DOHH2 (cell line): ENCODE measurements around the gene CEACAM6.
"Not testable (repeated sequence)": the region's sequence is repeated elsewhere in the genome, so short reads cannot be mapped to it uniquely, and the experiment has no call there.

Source experiments
- H3F3A ChIP-seq: fragments of 200-600 bp; sonication (generic), shearing (Covaris generic); 2 replicates; pipeline ENCODE4 v1.6.0; 2016; ENCODE audit warnings: antibody characterized with exemption, mild to moderate bottlenecking; ENCODE audit not compliant: control insufficient read depth, insufficient read depth
- H3K27ac ChIP-seq: fragments of 200-600 bp; sonication (generic); 2 replicates; pipeline ENCODE4 v1.5.1; 2014; ENCODE audit warnings: low read depth, mild to moderate bottlenecking, low read length, moderate library complexity
- H3K27me3 ChIP-seq: fragments of 200-600 bp; sonication (generic); 2 replicates; pipeline ENCODE4 v1.6.1; 2014; ENCODE audit warnings: mild to moderate bottlenecking, low read length, mixed read lengths; ENCODE audit not compliant: control insufficient read depth
- H3K36me3 ChIP-seq: fragments of 200-600 bp; sonication (generic); 2 replicates; pipeline ENCODE4 v1.6.1; 2014; ENCODE audit warnings: mild to moderate bottlenecking, low read length, moderate library complexity, mixed read lengths; ENCODE audit not compliant: control insufficient read depth
- H3K4me1 ChIP-seq: fragments of 200-600 bp; sonication (generic); 2 replicates; pipeline ENCODE4 v1.6.1; 2014; ENCODE audit warnings: mild to moderate bottlenecking, low read length, mixed read lengths; ENCODE audit not compliant: control insufficient read depth
- H3K4me2 ChIP-seq: fragments of 200-600 bp; sonication (generic); 2 replicates; pipeline ENCODE4 v1.6.0; 2014; ENCODE audit warnings: mild to moderate bottlenecking, low read length, moderate library complexity
- H3K4me3 ChIP-seq: fragments of 200-600 bp; sonication (generic); 2 replicates; pipeline ENCODE4 v1.5.1; 2014; ENCODE audit warnings: mild to moderate bottlenecking, low read length, mixed read lengths
- H3K79me2 ChIP-seq: fragments of 200-600 bp; sonication (generic); 2 replicates; pipeline ENCODE4 v1.6.1; 2014; ENCODE audit warnings: mild to moderate bottlenecking, low read length, mixed read lengths; ENCODE audit not compliant: control insufficient read depth
- H3K9me2 ChIP-seq: fragments of 200-600 bp; sonication (generic); replicated peaks from 2 replicates; pipeline ENCODE4 v1.6.1; 2014; ENCODE audit warnings: mild to moderate bottlenecking, low read length, mixed read lengths; ENCODE audit not compliant: control insufficient read depth
- H3K9me3 ChIP-seq: fragments of 200-600 bp; sonication (generic); 2 replicates; pipeline ENCODE4 v1.6.1; 2014; ENCODE audit warnings: antibody characterized with exemption, low read length, mixed read lengths; ENCODE audit not compliant: control insufficient read depth, insufficient read depth
- H4K20me1 ChIP-seq: fragments of 200-600 bp; sonication (generic); 2 replicates; pipeline ENCODE4 v1.6.0; 2014; ENCODE audit warnings: low read depth, mild to moderate bottlenecking, antibody characterized with exemption, low read length, moderate library complexity; ENCODE audit not compliant: control insufficient read depth, insufficient read depth
- EZH2phosphoT487 ChIP-seq: fragments of 200-600 bp; sonication (generic); IDR thresholded peaks from 2 replicates; pipeline ENCODE4 v1.6.1; 2017; ENCODE audit warnings: borderline replicate concordance, mild to moderate bottlenecking, antibody characterized with exemption, low read length, moderate library complexity, mixed read lengths
- TF ChIP-seq, protein P1 (sequence below): fragments of 200-600 bp; sonication (generic); IDR thresholded peaks from one replicate; pipeline ENCODE4 v1.5.1; 2014; ENCODE audit warnings: antibody characterized with exemption, mild to moderate bottlenecking, low read depth, low read length; ENCODE audit not compliant: poor library complexity, severe bottlenecking

CEACAM6 gene

DNA sequence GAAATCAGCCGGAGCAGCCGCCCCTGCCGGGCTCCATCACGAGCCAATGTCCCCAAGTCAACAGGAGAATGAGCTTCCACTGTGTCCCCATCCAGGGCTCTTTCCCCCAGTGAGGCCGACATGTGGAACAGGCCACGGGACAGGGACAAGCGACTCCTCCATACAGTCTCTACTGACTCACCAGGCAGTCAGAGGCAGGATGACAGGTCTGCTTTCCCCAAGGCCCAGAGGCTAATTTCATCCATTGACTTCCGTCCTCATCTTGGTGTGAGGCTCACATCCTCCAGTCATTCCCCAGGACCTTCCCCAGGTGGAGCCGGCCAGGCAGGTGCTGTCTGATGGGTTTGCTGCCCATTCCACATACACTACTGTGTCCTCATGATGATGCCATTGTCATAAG, 3.5 kb downstream of the CEACAM6 start:
- Histone ChIP-seq H4K20me1 (no peaks in the 10 kb centered on the region), H3K36me3 (no peaks in the 10 kb centered on the region), H3K4me2 (no peak overlapping the region), H3K9me2 (no peaks in the 10 kb centered on the region), H3K79me2 (no peaks in the 10 kb centered on the region), H3K9me3 (no peaks in the 10 kb centered on the region), H3K4me1 (no peaks in the 10 kb centered on the region), H3K27me3 (peaks cover 21% of the 10 kb centered on the region), H3F3A (no peaks in the 10 kb centered on the region), H3K4me3 (no peak overlapping the region), H3K27ac (no peak overlapping the region)
- no peak for TF ChIP-seq EZH2phosphoT487
- TF ChIP-seq, protein P1, sequence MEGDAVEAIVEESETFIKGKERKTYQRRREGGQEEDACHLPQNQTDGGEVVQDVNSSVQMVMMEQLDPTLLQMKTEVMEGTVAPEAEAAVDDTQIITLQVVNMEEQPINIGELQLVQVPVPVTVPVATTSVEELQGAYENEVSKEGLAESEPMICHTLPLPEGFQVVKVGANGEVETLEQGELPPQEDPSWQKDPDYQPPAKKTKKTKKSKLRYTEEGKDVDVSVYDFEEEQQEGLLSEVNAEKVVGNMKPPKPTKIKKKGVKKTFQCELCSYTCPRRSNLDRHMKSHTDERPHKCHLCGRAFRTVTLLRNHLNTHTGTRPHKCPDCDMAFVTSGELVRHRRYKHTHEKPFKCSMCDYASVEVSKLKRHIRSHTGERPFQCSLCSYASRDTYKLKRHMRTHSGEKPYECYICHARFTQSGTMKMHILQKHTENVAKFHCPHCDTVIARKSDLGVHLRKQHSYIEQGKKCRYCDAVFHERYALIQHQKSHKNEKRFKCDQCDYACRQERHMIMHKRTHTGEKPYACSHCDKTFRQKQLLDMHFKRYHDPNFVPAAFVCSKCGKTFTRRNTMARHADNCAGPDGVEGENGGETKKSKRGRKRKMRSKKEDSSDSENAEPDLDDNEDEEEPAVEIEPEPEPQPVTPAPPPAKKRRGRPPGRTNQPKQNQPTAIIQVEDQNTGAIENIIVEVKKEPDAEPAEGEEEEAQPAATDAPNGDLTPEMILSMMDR, result no peak

DNA sequence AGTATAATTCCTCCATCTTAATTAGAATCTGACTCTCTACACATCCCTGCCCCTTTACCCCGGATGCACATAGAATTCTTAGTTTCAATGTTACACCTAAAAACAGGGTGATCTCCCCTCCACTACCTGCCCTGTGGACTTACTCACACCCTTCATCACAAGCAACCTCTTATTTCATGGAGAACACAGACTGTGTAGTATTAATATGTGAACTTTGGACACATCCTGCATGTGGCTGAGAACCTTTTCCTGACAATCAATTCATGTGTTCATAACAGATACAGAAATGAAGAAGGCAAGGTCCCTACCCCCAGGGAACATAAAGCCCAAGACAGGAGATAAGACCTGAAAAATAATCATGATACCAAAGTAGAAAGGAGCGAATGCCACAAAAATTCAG, 11.8 kb downstream of the CEACAM6 start:
- no peaks in the 10 kb centered on the region for H3F3A ChIP-seq
- no peaks in the 10 kb centered on the region for H3K9me2 ChIP-seq
- TF ChIP-seq, protein P1, result no peak
- TF ChIP-seq EZH2phosphoT487, result no peak
- H3K4me3 ChIP-seq, result no peak overlapping the region
- H3K4me2 ChIP-seq, result no peak overlapping the region
- peaks cover 30% of the 10 kb centered on the region for H3K27me3 ChIP-seq
- no peaks in the 10 kb centered on the region for H3K36me3 ChIP-seq
- H3K27ac ChIP-seq, result no peak overlapping the region
- no peaks in the 10 kb centered on the region for H3K9me3 ChIP-seq
- no peaks in the 10 kb centered on the region for H3K79me2 ChIP-seq
- no peaks in the 10 kb centered on the region for H3K4me1 ChIP-seq
- no peaks in the 10 kb centered on the region for H4K20me1 ChIP-seq

GRCh38 chr19:41768105-41768504, 12.8 kb downstream of the CEACAM6 start:
- peaks cover 35% of the 10 kb centered on the region for H3K27me3 ChIP-seq
- not testable (repeated sequence) for H3K36me3 ChIP-seq, H3F3A ChIP-seq, H3K4me1 ChIP-seq, H3K27ac ChIP-seq, H3K9me2 ChIP-seq, H3K4me3 ChIP-seq, H3K79me2 ChIP-seq, H3K9me3 ChIP-seq, H4K20me1 ChIP-seq, H3K4me2 ChIP-seq

DNA sequence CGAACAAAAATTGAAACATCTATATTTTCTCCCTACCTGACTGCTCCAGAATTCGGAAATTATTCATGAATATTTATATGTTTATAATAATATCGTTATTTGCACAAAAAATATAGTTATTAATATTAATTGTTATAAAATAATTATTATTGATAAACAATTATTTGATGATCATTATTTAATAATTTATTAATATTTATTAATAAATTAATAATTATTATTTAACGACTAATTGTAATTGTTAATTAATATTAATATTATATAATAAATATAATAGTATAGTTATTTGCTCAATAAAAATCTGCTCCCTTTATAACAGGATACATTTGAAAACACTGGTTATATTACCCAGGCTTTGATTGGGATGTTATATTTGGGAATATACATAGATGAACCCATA, 14.3 kb downstream of the CEACAM6 start:
- no peaks in the 10 kb centered on the region for H3F3A ChIP-seq
- no peaks in the 10 kb centered on the region for H3K79me2 ChIP-seq

More for the DNA sequence above, 14.3 kb downstream of the CEACAM6 start:
- Histone ChIP-seq H3K27me3 (peaks cover 31% of the 10 kb centered on the region), H3K9me3 (no peaks in the 10 kb centered on the region), H3K9me2 (no peaks in the 10 kb centered on the region), H3K27ac (no peak overlapping the region), H3K4me2 (no peak overlapping the region), H3K36me3 (no peaks in the 10 kb centered on the region), H3K4me3 (no peak overlapping the region), H4K20me1 (no peaks in the 10 kb centered on the region), H3K4me1 (no peaks in the 10 kb centered on the region)
- no peak for TF ChIP-seq EZH2phosphoT487
- TF ChIP-seq, protein P1, result no peak
